Urinary bladder (tissue), 4 donors: Measurements from ENCODE around the gene POU5F2. TPM values are rescaled to one million over a fixed set of nuclear protein-coding genes. Genes with fewer than 3 reads are reported as not detected.

ENCODE experiments used
- DNase-seq: peaks from one replicate; pipeline ENCODE4 v3.0.0-alpha.2; 2015; ENCODE audit errors: extremely low spot score
- H3K27ac ChIP-seq: one replicate; pipeline ENCODE4 v1.5.1; 2013; ENCODE audit warnings: low read depth, mild to moderate bottlenecking, moderate library complexity
- H3K36me3 ChIP-seq: one replicate; pipeline ENCODE4 v1.6.1; 2013; ENCODE audit warnings: mild to moderate bottlenecking, moderate library complexity; ENCODE audit not compliant: insufficient read depth
- H3K4me1 ChIP-seq: one replicate; pipeline ENCODE4 v1.6.1; 2013; ENCODE audit warnings: mild to moderate bottlenecking, moderate library complexity; ENCODE audit not compliant: insufficient read depth
- H3K4me3 ChIP-seq: one replicate; pipeline ENCODE4 v1.5.1; 2013; ENCODE audit warnings: low read depth, low read length
- WGBS: extraction: QIAGEN DNeasy Blood & Tissue Kit; methylation state at CpG from one replicate; pipeline ENCODE4 v1.1.7; 2013; 5-methylcytosine and 5-hydroxymethylcytosine counted together
- polyA plus RNA-seq: library from polyadenylated mRNA; stranded (reverse); fragments of 200-250 nt; gene quantifications from one replicate; pipeline ENCODE4 v1.2.3, GENCODE V29; 2013
- total RNA-seq: library from RNA; depleted of rRNA; stranded (reverse); fragments of >200 nt; gene quantifications from one replicate; pipeline ENCODE4 v1.2.3, GENCODE V29; 2014
- donor health status: healthy with polysubstance abuse.
- donor health status: healthy.

POU5F2 gene
- total RNA-seq (10.5 TPM), polyA plus RNA-seq (0.01 TPM)

DNA sequence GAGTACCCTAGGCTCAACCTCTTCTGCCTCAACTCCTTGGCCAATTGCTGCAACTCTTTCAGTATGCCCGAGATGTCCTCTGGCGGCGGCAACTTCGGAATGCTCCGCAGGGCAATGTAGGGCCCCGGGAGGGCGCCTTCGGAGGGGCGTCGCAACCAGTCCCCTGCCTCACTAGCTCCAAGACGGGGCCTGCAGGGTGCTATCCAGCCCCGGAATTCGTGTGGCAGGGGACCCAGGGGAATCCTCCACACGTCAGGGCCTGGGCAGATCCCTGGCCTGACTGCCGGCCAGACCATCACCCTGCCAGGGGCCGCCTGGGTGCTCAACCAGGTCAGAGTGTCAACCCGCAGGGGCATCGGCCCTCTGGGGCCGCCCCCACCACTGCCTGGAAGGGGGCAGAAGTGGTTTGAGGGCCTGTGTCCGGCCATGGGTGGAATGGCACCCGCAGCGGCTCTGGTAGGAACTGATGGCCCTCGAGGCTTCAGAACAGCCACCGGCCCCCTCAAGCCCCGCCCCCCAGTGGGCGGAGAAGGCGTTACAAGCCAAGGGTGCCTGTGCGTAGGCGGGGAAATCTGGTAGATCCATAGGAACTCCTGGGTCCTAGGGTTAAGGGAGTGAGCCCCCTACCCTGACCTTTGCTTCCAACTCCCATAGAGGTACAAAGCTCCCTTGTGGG is at the start of gene POU5F2:
Gene POU5F2, minus strand, starts transcription at position 465 of the 676 bp plus-strand sequence. Its CDS starts 37 bp downstream, at position 428.
- H3K4me1 ChIP-seq: no peaks in the 10 kb centered on the region
- 96% methylated on average over 29 of the region's 29 CpGs for WGBS

GRCh38 chr5:93790401-93790800 is 49.0 kb upstream of the POU5F2 start:
- no peak overlapping the region for H3K4me3 ChIP-seq
- 91% methylated on average over 3 of the region's 3 CpGs for WGBS
- H3K27ac ChIP-seq: no peak overlapping the region
- H3K36me3 ChIP-seq: no peaks in the 10 kb centered on the region
- DNase-seq: no peak
- H3K4me1 ChIP-seq: no peaks in the 10 kb centered on the region

More for the DNA sequence above, at the start of gene POU5F2:
- Histone ChIP-seq H3K4me3 (no peak within 1 kb of the TSS), H3K27ac (no peak within 1 kb of the TSS), H3K36me3 (no peaks in the 10 kb centered on the region)
- DNase-seq: no peak

DNA sequence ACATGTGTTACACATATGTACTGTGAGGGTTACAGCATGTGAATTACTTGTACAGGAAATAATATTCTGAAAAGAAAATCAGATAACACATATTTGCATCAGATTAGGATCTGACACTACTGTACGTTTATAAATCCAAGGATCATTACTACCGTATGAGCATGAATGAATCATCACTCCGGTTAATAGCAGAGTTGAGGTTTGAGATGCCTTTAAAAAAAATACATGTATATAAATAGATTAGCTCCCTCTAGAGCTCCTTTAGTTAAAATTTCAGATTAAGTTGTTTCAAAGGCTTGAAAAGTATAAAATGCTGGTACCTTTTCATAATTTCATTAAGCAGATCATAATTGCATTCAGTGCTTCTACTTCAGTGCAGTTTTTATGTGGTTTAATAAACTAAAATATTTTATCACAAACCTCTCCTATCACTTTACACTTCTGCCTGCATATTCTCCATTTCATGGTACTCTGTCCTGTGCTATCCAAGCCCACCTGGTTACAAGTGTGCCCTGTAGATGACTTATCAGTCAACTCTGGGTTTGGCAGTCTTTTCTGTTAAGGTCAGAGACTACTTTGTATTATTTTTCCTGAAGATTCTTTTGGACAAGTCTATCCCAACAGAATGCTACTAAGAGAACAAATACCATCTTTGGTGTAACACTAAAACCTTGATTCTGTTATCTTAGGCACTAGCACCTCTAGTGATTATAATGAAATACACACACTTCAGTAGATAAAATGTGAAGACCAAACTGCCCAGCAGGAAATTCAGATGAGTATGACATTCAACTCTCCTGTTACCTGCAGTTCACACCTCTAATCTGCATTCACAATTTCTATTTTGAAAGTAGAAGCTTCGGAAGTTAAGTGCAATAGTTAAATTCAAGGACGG is 48.0 kb upstream of the POU5F2 start:
- WGBS: 49% methylated on average over 5 of the region's 5 CpGs

GRCh38 chr5:93787598-93787997 is 46.2 kb upstream of the POU5F2 start:
- Histone ChIP-seq H3K4me3 (no peak overlapping the region), H3K4me1 (no peaks in the 10 kb centered on the region), H3K36me3 (no peaks in the 10 kb centered on the region), H3K27ac (no peak overlapping the region)
- DNase-seq: no peak
- 41% methylated on average over 1 of the region's 1 CpG for WGBS

More for the DNA sequence above, 48.0 kb upstream of the POU5F2 start:
- DNase-seq: no peak
- no peak overlapping the region for H3K4me3 ChIP-seq
- no peaks in the 10 kb centered on the region for H3K36me3 ChIP-seq
- H3K4me1 ChIP-seq: no peaks in the 10 kb centered on the region
- no peak overlapping the region for H3K27ac ChIP-seq

GRCh38 chr5:93785475-93785874 is 44.1 kb upstream of the POU5F2 start:
- Histone ChIP-seq H3K4me3 (no peak overlapping the region), H3K36me3 (no peaks in the 10 kb centered on the region), H3K27ac (no peak overlapping the region), H3K4me1 (no peaks in the 10 kb centered on the region)
- DNase-seq: no peak
- WGBS: 97% methylated on average over 2 of the region's 2 CpGs

- no peaks in the 10 kb centered on the region for H3K4me1 ChIP-seq
- H3K36me3 ChIP-seq: peaks cover 2% of the 10 kb centered on the region
- WGBS: 70% methylated on average over 1 of the region's 1 CpG
- no peak for DNase-seq
- H3K4me3 ChIP-seq: no peak overlapping the region
- H3K27ac ChIP-seq: no peak overlapping the region
Measured at GRCh38 chr5:93782978-93783377, 41.6 kb upstream of the POU5F2 start.

GRCh38 chr5:93777620-93778019 is 36.2 kb upstream of the POU5F2 start:
- DNase-seq: no peak
- Histone ChIP-seq H3K27ac (no peak overlapping the region), H3K4me1 (no peaks in the 10 kb centered on the region), H3K36me3 (peaks cover 2% of the 10 kb centered on the region), H3K4me3 (no peak overlapping the region)
- 85% methylated on average over 3 of the region's 3 CpGs for WGBS

DNA sequence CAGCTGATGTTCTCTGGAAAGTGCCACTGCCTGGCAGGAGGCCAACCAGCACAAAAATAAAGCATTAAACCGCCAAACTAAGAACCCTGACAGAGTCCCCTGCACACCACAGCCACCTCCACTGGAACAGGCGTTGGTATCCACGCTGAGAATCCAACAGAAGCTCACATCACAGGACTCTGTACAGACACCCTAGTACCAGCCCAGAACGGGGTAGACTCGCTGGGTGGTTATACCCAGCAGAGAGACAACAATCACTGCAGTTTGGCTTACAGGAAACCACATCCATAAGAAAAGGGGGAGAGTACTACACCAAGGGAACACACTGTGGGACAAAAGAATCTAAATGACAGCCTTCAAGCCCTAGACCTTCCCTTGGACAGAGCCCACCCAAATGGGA is 15.0 kb upstream of the POU5F2 start:
- Histone ChIP-seq H3K27ac (no peak overlapping the region), H3K36me3 (no peaks in the 10 kb centered on the region), H3K4me3 (no peak overlapping the region), H3K4me1 (peaks cover 1% of the 10 kb centered on the region)
- 89% methylated on average over 5 of the region's 5 CpGs for WGBS
- DNase-seq: no peak

DNA sequence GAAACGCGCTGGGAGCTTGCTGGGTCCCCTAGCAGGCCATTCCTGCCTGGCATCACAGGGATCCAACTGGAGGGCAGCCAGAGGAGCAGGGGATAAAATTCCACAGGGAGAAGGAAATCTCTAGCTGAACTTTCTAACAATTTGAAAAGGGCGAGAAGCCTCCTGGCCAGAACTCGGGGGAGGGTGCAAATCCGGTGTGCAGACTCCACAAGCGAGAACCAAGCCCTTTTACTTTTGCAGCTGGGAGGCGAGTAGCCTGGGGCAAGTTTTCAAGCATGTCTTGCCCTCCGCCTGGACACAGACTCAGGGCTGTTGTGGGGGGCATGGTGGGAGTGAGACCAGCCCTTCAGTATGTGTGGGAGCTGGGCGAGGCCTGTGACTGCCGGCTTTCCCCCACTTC is 14.3 kb upstream of the POU5F2 start:
- no peak overlapping the region for H3K4me3 ChIP-seq
- no peak overlapping the region for H3K27ac ChIP-seq
- no peaks in the 10 kb centered on the region for H3K36me3 ChIP-seq
- DNase-seq: no peak
- 80% methylated on average over 10 of the region's 10 CpGs for WGBS
- H3K4me1 ChIP-seq: peaks cover 1% of the 10 kb centered on the region

DNA sequence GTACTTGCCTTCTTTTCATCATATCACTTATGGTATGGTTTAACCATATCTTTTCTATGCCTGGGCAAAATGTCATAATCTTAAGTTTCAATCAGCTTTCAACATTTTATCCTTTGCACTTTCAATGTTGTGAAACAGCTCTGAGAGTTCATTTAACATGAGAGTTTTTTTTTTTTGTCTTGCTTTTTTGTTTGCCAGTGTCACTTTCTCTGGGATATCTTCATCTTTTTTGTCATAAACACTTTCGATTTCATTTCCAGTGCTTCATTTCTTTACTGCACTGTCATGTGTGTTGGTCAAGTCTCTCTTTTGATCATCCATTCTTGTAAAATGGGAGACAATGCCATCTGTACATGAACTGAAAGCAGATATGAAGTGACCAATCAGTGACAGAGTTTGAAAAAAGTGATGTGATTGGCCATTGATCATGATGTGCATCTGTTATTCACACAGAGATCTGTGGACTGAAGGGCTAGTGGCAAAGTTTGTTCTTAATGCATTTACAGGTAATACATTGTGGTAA is 7.5 kb upstream of the POU5F2 start:
- Histone ChIP-seq H3K27ac (no peak overlapping the region), H3K4me1 (peaks cover 4% of the 10 kb centered on the region), H3K36me3 (no peaks in the 10 kb centered on the region), H3K4me3 (no peak overlapping the region)
- no peak for DNase-seq
- 96% methylated on average over 1 of the region's 1 CpG for WGBS

- H3K27ac ChIP-seq: no peak overlapping the region
- H3K4me1 ChIP-seq: peaks cover 3% of the 10 kb centered on the region
- no peak for DNase-seq
- no peak overlapping the region for H3K4me3 ChIP-seq
- H3K36me3 ChIP-seq: no peaks in the 10 kb centered on the region
Measured at GRCh38 chr5:93746406-93747056, 5.1 kb upstream of the POU5F2 start.

- H3K27ac ChIP-seq: no peak overlapping the region
- no peaks in the 10 kb centered on the region for H3K4me1 ChIP-seq
- 98% methylated on average over 2 of the region's 2 CpGs for WGBS
- no peak overlapping the region for H3K4me3 ChIP-seq
- no peak for DNase-seq
- no peaks in the 10 kb centered on the region for H3K36me3 ChIP-seq
Measured at GRCh38 chr5:93736284-93736683, 5.1 kb downstream of the POU5F2 start.

DNA sequence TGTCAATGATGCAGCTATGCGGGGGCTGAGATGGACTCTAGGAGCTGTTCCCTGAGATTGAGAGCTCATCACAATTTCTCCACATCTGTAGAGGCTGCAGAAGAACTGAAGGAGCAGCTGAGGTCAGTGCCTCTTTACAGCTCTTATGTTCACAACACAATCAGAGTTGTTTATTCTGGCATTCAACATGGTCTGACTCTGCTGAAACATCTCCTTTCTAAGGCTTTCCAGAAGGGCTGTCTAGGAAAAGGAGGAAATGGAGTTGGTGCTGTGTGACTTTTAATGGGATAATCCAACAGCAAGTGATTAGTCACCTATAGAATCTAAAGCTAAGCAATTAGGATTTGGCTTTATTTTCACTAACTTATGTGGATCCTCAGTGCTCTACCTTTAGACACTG is 6.0 kb downstream of the POU5F2 start:
- no peak for DNase-seq
- 83% methylated on average over 1 of the region's 1 CpG for WGBS
- no peaks in the 10 kb centered on the region for H3K4me1 ChIP-seq

More for the DNA sequence above, 6.0 kb downstream of the POU5F2 start:
- H3K4me3 ChIP-seq: no peak overlapping the region
- H3K36me3 ChIP-seq: no peaks in the 10 kb centered on the region
- H3K27ac ChIP-seq: no peak overlapping the region
